ENCODE results near the gene PBX3.
A peak's percentile ranks its signal among the peaks of the same experiment; 100 is the strongest.

Gene PBX3

GRCh38 chr9:125747053-125747764 lies at the start of gene PBX3:
PBX3 (plus strand) TSS chr9:125747373.
- DNase-seq: peak in 26 of 56 donors; percentile 3 to 61 (median 28)

DNA sequence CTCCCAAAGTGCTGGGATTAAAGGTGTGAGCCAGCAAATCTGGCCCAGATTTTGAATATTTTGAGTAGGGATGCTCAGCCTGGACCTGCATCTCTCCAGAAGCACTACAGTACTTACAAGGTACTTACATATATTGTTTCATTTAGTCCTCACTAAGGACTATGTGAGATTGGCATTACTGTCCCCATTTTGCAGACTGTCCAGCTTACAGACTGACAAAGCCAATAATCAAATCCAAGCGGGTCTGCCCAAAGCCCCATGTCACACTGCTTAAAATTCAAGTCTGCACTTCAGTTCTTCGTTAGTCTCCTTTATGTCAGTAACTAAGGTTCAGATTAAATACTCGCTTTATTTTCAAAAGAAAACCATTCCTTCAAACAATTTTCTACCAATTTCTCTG lies 47.3 kb upstream of the PBX3 start:
- no peak for DNase-seq

DNA sequence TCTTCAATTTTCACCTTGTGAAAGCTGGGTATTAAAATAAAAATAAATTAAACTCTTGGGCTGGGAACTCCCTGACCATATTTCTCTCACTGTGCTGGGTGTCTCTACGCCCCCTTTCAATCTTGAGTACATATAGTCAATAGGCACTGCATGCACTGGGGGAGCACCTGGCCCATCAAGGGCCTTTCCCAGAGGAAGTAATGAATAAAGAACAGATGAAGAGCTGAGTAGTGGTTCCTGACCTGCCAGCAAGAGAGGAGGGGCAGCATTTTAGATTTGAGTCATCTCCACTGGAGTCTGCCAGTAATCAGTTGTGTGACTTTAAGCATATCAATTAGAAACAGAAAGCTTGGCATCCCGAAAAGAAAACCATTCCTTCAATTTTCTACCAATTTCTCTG lies 46.4 kb upstream of the PBX3 start:
- no peak for DNase-seq

DNA sequence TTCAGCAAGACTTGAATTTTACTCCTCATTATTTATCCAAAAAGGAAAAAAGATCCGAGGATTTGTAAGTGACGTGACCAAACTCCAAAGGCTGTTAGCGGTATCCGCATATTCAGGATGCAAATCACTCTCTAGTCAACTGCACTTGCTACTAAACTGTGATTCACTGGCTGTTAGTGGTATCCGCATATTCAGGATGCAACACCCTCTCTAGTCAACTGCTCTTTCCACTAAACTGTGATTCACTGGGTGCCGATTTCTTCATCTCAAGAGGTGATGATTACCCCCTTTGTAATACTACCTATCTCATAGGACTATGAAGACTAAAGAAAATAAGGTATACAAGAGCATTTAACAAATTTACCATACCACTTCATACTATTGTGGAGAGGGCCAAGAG lies 45.8 kb upstream of the PBX3 start:
- no peak for DNase-seq

DNA sequence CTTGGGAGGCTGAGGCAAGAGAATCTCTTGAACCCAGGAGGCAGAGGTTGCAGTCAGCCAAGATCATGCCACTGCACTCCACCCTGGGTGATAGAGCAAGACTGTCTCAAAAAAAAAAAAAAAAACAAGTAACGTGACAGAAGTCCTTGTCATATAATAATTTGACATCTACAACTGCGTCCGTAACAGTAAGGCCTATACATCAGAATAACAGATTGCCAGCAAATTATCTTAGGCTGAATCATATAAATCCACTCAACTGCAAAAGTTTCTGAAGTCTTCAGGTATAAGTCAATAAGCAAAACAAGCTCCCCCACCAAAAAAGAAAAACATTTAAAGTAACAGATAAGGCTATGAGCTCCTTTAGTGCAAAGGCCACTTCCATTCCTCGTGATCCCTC lies 43.5 kb upstream of the PBX3 start:
- DNase-seq: no peak

DNA sequence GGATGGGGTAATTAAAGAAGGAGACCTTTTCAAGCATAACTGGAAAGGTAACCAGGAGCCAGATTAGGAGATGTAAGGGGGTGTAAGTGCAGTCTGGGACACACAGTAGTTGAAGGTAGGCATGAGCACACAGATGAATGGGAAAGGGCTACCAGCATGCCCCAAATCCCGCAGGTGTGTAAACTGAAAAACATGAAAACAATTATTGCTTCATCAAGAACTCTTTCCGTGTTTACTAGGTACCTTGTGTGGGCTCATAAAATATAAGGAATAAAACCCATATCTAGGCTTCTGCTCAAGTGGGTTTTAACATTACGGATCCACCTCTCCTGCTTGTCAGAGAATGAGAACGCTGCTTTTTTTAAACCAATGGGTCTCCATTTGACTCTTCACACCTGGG lies 41.3 kb upstream of the PBX3 start:
- DNase-seq: no peak

- DNase-seq: peak; percentile 58 to 99 (median 92)
Observed at GRCh38 chr9:125706651-125707471, 40.3 kb upstream of the PBX3 start, which contains the start of gene MAPKAP1. MAPKAP1 (minus strand) TSS chr9:125707208; CDS start chr9:125672574, 34,634 bp downstream.

DNA sequence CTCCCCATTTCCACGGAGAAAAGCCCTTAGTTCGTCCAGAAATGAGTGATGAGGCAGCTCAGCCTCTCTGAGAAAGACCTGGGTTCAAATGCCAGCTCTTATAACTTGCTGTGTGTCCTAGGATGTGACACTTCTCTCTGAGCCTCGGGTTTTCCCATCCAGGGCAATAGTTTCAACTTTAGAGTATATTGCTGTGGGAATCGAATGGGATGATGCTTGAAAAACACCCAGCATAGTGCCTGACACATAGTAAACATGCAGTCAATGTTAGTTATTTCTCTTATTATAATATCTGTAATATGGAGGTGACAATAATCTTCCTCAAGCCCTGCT lies 39.7 kb upstream of the PBX3 start:
- no peak for DNase-seq

DNA sequence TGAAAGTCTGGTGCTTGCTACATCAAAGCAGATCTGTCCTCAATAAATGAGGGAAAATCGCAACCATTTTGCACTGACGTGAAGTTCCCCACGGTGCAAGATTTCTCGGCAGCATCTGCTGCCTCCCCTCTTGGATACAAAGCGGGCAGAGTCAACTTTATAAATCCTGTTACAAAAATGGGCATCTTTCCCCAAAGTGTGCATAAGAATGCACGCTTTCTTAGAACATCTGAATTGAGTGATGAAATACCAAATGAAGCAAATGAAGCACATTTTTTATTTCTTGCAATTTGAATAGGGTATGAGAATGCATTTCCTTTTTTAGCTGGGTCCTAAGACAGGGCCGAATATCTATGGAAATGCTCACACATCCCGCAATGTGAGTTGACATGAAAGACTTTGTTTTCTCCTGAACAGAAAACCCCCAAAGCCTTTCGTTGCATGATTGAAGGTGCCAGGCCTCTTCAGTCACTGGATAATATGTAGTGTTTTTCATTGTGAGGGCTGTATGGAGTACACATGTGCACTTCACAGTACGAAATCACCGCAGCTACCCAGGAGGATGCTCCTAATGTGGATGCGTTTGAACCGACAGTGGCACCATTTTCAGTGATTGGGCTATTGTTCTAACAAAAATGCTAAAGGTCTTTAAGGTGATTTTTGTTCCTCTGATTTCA lies 20.6 kb upstream of the PBX3 start:
- DNase-seq: no peak

DNA sequence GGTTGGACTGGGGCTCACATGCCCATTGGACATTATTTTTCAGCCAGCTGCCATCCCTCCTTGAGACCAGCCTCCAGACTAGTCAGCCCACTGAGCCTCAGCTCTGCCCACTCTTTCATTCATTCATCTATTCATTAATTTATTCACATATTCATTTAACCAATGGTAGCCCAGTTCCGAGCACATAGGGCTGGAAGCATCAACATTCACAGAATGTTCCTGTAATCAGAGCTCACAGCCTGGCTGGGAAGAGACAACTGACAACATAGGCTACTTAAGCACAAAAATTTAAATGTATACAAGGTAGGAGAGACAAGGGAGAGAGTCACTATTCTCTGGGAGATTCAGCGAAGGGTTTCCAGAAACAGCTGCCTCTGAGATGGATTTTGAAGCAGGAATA lies 17.0 kb upstream of the PBX3 start:
- no peak for DNase-seq

DNA sequence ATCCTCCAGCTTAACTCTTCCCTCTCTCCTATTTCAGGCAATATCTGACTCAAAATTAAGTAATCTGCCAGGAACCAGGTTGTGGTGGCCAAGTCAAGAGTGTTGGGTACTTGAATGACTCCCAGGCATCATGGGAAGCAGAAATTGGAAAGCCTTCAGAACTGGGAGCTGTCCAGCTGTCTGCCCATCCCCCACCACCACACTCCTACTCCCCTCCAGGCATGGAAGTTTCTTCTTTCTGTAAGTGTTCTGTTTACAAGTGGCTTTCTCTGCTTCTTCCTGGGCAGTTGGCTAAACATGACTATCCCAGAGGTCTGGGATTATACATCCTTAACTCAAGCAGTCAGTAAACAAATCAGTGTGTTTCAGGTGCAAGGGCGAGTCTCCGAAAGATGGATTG lies 14.6 kb upstream of the PBX3 start:
- DNase-seq: no peak

DNA sequence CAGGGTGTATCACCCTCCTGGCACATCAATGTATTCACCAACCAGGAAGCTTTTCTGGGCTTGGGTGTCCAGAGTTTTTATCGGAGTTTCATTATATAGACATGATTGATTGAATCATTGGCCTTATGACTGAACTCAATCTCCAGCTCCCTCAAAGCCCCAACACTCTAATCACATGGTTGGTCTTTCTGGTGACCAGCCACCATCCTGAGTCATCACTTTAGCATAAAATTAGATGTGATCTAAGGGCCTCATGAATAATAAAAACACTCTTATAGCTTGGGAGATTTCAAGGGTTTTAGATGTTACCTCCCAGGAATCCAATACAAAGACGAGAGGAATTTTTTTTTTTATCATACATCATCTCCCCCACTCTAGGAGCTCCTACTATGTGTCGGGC lies 7.7 kb upstream of the PBX3 start:
- DNase-seq: no peak

- DNase-seq: no peak
Observed at GRCh38 chr9:125742657-125743056, 4.5 kb upstream of the PBX3 start.

- DNase-seq: no peak
Observed at GRCh38 chr9:125743682-125744428, 3.3 kb upstream of the PBX3 start.

GRCh38 chr9:125744616-125745015 lies 2.6 kb upstream of the PBX3 start:
- DNase-seq: no peak

- no peak for DNase-seq
Observed at GRCh38 chr9:125745018-125745417, 2.2 kb upstream of the PBX3 start.

DNA sequence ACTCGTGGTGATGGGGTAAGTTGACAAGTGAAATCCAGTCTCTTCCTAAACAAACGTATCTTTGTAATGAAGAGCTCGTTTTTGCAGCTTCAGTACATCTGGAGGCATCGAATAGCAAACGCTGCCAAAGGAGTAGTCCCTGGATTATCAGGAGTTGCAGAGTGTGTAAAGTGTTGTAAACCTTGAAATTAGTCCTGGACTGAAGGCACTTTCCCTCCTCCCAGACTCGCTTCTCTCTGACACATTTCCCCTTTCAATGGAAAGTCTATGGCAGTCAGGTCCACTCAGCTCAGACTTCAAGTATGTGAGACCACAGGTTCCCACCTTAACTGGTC lies 1.5 kb upstream of the PBX3 start:
- no peak for DNase-seq

GRCh38 chr9:125746017-125746773 lies 978 bp upstream of the PBX3 start:
- DNase-seq: peak; percentile 32 to 96 (median 87)

DNA sequence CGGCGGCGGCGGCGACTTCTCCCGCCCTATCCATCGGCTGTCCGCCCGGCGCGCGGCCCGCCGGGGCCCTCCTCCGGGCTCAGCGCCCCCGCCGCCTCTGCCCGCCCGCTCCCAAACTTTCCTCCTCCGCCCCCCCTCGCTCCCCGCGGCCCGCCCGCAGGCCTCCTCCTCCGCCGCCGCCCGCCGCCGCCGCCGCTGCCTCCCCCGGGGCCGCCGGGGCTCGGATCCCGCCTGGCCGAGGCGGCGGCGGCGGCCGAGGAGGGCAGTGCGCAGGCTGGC lies 460 bp upstream of the PBX3 start:
- no peak for DNase-seq

DNA sequence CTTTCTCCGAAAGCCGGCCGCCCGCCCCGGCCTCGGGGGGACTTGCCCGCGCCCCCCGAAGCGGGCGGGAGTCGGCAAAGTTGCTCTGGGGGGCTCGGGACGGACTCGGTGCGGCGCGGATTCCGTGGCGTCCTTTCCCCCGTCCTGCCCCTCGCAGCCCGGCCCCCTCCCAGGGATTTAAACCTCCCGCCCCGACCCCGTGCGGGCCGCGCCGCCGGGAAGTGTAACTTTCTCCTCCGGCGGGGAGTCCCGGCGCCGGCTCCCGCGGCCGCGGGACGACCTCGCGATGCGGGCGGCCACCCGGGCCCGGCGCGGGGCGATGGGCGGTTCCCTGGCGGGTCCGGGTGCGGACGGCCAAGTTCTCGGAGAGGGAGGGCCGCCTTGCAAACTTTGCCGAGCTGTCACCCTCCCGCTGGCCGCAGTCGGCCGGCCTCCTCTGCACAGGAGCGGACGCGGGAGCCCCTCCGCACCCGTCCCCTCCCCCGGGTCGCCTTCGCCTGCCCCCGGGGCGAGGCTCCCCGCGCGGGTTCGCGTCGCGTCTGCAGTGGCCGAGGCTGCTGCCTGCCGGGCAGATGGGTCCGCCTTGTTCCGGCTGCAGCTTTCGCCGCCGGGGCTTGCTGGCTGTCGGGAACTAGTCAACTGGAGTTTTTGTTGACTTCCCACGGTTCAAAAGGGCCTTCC lies 732 bp downstream of the PBX3 start:
- DNase-seq: peak in 17 of 56 donors; percentile 3 to 42 (median 20)
